Measurements from ENCODE around the gene PLAAT4. TPM values are rescaled to one million over a fixed set of nuclear protein-coding genes. Genes with fewer than 3 reads are reported as not detected.

The PLAAT4 gene
- total RNA-seq, 1 experiment from 2014 or later: 2.9 TPM

- TF ChIP-seq ZNF425 (CRISPR knock-in tag; conservative IDR thresholded peaks at IDR 0.05) (no peak), ATF2 (CRISPR knock-in tag; IDR thresholded peaks at IDR 0.05; ENCODE audit: borderline replicate concordance, low read depth) (no peak), ESRRA (CRISPR knock-in tag; IDR thresholded peaks at IDR 0.05; ENCODE audit: borderline replicate concordance) (no peak), FOXJ3 (CRISPR knock-in tag; IDR thresholded peaks at IDR 0.05; ENCODE audit: borderline replicate concordance) (no peak), ZNF121 (CRISPR knock-in tag; IDR thresholded peaks at IDR 0.05) (no peak), ZMAT4 (CRISPR knock-in tag; IDR thresholded peaks at IDR 0.05) (no peak), ZNF263 (CRISPR knock-in tag; IDR thresholded peaks at IDR 0.05; ENCODE audit: low read depth) (no peak)
Observed at GRCh38 chr11:63505857-63506528, 30.6 kb upstream of the PLAAT4 start, which contains the start of gene LGALS12 (continued).

GRCh38 chr11:63506876-63507275 is 29.7 kb upstream of the PLAAT4 start:
- DNase-seq (ENCODE audit: low spot score): no peak
- no peak for ATAC-seq
- ChIA-PET CTCF (interaction anchor here (0.7 to 6.2 kb wide), 6 partner anchors 17 to 201 kb away, joined by 4 to 92 read pairs (median 8); partner anchors contain the start of gene PLAAT5), POLR2A (interaction anchor here (0.6 kb wide), 1 partner anchor 369 kb away, joined by 7 read pairs; no protein-coding TSS in a partner anchor)
- TF ChIP-seq CDX4 (CRISPR knock-in tag; IDR thresholded peaks at IDR 0.05; ENCODE audit: borderline replicate concordance) (no peak), TCF7 (CRISPR knock-in tag; IDR thresholded peaks at IDR 0.05; ENCODE audit: low read depth) (no peak)
- Mint-ChIP-seq H3K27ac (no peak overlapping the region), H3K4me3 (no peak overlapping the region), H3K4me1 (peaks cover 75% of the 10 kb centered on the region), H3K9me3 (peaks cover 13% of the 10 kb centered on the region), H3K36me3 (peaks cover 6% of the 10 kb centered on the region), H3K27me3 (ENCODE audit: low read depth) (peaks cover 6% of the 10 kb centered on the region; the same call in 1 of the 2 replicates)

GRCh38 chr11:63507511-63507910 is 29.1 kb upstream of the PLAAT4 start:
- DNase-seq (ENCODE audit: low spot score) (no peak), ATAC-seq (no peak)
- Mint-ChIP-seq H3K27me3 (ENCODE audit: low read depth) (peaks cover 6% of the 10 kb centered on the region; the same call in 1 of the 2 replicates), H3K27ac (no peak overlapping the region), H3K4me3 (no peak overlapping the region), H3K4me1 (peaks cover 68% of the 10 kb centered on the region), H3K9me3 (peaks cover 9% of the 10 kb centered on the region; the same call in 1 of the 2 replicates), H3K36me3 (no peaks in the 10 kb centered on the region; the same call in 1 of the 2 replicates)
- ChIA-PET CTCF (interaction anchor here (0.5 to 6.2 kb wide), 18 partner anchors 9 to 487 kb away, joined by 3 to 92 read pairs (median 5); partner anchors contain the start of gene PLAAT5), POLR2A (no interaction called here)
- no peak for TF ChIP-seq NFYB (CRISPR knock-in tag; conservative IDR thresholded peaks at IDR 0.05; ENCODE audit: low read depth)
- TF ChIP-seq PRRX2 (CRISPR knock-in tag; IDR thresholded peaks at IDR 0.05): no peak
- TF ChIP-seq ZNF219 (CRISPR knock-in tag; IDR thresholded peaks at IDR 0.05; ENCODE audit: borderline replicate concordance): no peak
- TF ChIP-seq USF1 (CRISPR knock-in tag; IDR thresholded peaks at IDR 0.05): no peak
- TF ChIP-seq MLX (CRISPR knock-in tag; IDR thresholded peaks at IDR 0.05): no peak
- TF ChIP-seq ZNF121 (CRISPR knock-in tag; IDR thresholded peaks at IDR 0.05): no peak
- TF ChIP-seq ZNF317 (CRISPR knock-in tag; IDR thresholded peaks at IDR 0.05; ENCODE audit: borderline replicate concordance, low read depth): no peak
- TF ChIP-seq ZNF281 (CRISPR knock-in tag; IDR thresholded peaks at IDR 0.05): no peak
- no peak for TF ChIP-seq IRF2 (CRISPR knock-in tag; IDR thresholded peaks at IDR 0.05; ENCODE audit: borderline replicate concordance, low read depth)
- TF ChIP-seq CBFB (CRISPR knock-in tag; IDR thresholded peaks at IDR 0.05; ENCODE audit: low read depth): no peak
- TF ChIP-seq PREB (CRISPR knock-in tag; IDR thresholded peaks at IDR 0.05; ENCODE audit: borderline replicate concordance): no peak
